MM.1S (cell line): ENCODE data around the gene RHOBTB1.
A peak's percentile ranks its signal among the peaks of the same experiment; 100 is the strongest.

ENCODE experiments used
- DNase-seq: peaks from one replicate; pipeline ENCODE4 v3.0.0-alpha.2; 2015
- H2AFZ ChIP-seq: fragments of 300-600 bp; sonication (generic); 2 replicates; pipeline ENCODE4 v1.6.0; 2016; ENCODE audit warnings: antibody characterized with exemption, low read length
- H3F3A ChIP-seq: fragments of 300-600 bp; sonication (generic); 2 replicates; pipeline ENCODE4 v1.6.1; 2016; ENCODE audit warnings: mild to moderate bottlenecking, antibody characterized with exemption, low read length, moderate library complexity, mixed read lengths; ENCODE audit not compliant: insufficient read depth
- H3K27ac ChIP-seq: fragments of 300-600 bp; sonication (generic); 2 replicates; pipeline ENCODE4 v1.5.1; 2016; ENCODE audit warnings: mild to moderate bottlenecking, low read length
- H3K27me3 ChIP-seq: fragments of 300-600 bp; sonication (generic); replicated peaks from 2 replicates; pipeline ENCODE4 v1.6.0; 2016; ENCODE audit warnings: low read length; ENCODE audit not compliant: insufficient read depth
- H3K36me3 ChIP-seq: fragments of 300-600 bp; sonication (generic); replicated peaks from 2 replicates; pipeline ENCODE4 v1.6.1; 2016; ENCODE audit warnings: mild to moderate bottlenecking, low read length, mixed read lengths; ENCODE audit not compliant: insufficient read depth
- H3K4me1 ChIP-seq: fragments of 300-600 bp; sonication (generic); 2 replicates; pipeline ENCODE4 v1.6.1; 2016; ENCODE audit warnings: low read length, mixed read lengths
- H3K4me2 ChIP-seq: fragments of 300-600 bp; sonication (generic); 2 replicates; pipeline ENCODE4 v1.6.0; 2016; ENCODE audit warnings: low read depth, low read length
- H3K4me3 ChIP-seq: fragments of 300-600 bp; sonication (generic); 2 replicates; pipeline ENCODE4 v1.5.1; 2016; ENCODE audit warnings: low read length, mixed read lengths
- H3K79me2 ChIP-seq: fragments of 300-600 bp; sonication (generic); 2 replicates; pipeline ENCODE4 v1.6.1; 2016; ENCODE audit warnings: mixed run types, low read length, mixed read lengths
- H3K9ac ChIP-seq: fragments of 300-600 bp; sonication (generic); 2 replicates; pipeline ENCODE4 v1.6.1; 2016; ENCODE audit warnings: low read length, mixed read lengths
- H3K9me2 ChIP-seq: fragments of 300-600 bp; sonication (generic); replicated peaks from 2 replicates; pipeline ENCODE4 v1.6.1; 2016; ENCODE audit warnings: mild to moderate bottlenecking, low read length, mixed read lengths; ENCODE audit not compliant: insufficient read depth
- H3K9me3 ChIP-seq: fragments of 300-600 bp; sonication (generic); replicated peaks from 2 replicates; pipeline ENCODE4 v1.6.1; 2016; ENCODE audit warnings: mild to moderate bottlenecking, low read length, mixed read lengths; ENCODE audit not compliant: insufficient read depth
- H4K20me1 ChIP-seq: fragments of 300-600 bp; sonication (generic); 2 replicates; pipeline ENCODE4 v1.6.1; 2016; ENCODE audit warnings: mild to moderate bottlenecking, low read length, moderate library complexity, mixed read lengths; ENCODE audit not compliant: insufficient read depth
- EZH2 ChIP-seq: fragments of 300-600 bp; sonication (generic); optimal IDR thresholded peaks from 2 replicates; pipeline ENCODE3; 2017; ENCODE audit warnings: low read depth, mild to moderate bottlenecking, antibody characterized with exemption, low read length, mixed read lengths
- EZH2phosphoT487 ChIP-seq: fragments of 300-600 bp; sonication (generic); IDR thresholded peaks from 2 replicates; pipeline ENCODE4 v1.6.1; 2018; ENCODE audit warnings: antibody characterized with exemption, low read length
- TF ChIP-seq, protein P1 (sequence below): fragments of 300-600 bp; sonication (generic); IDR thresholded peaks from 2 replicates; pipeline ENCODE4 v1.5.1; 2016; ENCODE audit warnings: antibody characterized with exemption, low read length, mixed read lengths

RHOBTB1 gene

DNA sequence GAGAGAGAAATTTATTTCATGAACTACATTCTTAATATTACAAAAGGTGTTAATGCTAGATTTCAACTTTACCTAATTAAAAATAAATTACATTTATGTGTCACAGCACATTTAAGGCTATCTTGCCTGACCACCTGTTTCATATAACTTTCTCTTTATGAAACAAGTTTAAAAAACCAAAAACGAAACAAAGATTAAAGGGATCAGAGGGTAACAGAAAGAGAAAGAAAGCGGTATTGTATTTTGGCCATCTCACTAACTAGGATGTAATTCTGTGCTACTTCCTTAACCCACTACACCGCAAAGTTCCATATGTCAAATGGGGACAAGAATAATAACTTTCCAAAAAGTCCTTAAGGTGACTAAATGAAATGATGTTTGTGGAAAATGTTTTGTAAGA lies 6.3 kb upstream of the RHOBTB1 start:
- H2AFZ ChIP-seq: no peak overlapping the region
- H3K27me3 ChIP-seq: peaks cover 40% of the 10 kb centered on the region
- TF ChIP-seq EZH2 (no peak), EZH2phosphoT487 (no peak)
- TF ChIP-seq, protein P1, sequence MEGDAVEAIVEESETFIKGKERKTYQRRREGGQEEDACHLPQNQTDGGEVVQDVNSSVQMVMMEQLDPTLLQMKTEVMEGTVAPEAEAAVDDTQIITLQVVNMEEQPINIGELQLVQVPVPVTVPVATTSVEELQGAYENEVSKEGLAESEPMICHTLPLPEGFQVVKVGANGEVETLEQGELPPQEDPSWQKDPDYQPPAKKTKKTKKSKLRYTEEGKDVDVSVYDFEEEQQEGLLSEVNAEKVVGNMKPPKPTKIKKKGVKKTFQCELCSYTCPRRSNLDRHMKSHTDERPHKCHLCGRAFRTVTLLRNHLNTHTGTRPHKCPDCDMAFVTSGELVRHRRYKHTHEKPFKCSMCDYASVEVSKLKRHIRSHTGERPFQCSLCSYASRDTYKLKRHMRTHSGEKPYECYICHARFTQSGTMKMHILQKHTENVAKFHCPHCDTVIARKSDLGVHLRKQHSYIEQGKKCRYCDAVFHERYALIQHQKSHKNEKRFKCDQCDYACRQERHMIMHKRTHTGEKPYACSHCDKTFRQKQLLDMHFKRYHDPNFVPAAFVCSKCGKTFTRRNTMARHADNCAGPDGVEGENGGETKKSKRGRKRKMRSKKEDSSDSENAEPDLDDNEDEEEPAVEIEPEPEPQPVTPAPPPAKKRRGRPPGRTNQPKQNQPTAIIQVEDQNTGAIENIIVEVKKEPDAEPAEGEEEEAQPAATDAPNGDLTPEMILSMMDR: no peak
- no peaks in the 10 kb centered on the region for H3K79me2 ChIP-seq
- H3K9me2 ChIP-seq: no peaks in the 10 kb centered on the region
- H3K4me3 ChIP-seq: no peak overlapping the region
- peaks cover 8% of the 10 kb centered on the region; the same call in 1 of the 2 replicates for H3K4me1 ChIP-seq
- no peaks in the 10 kb centered on the region; the same call in 1 of the 2 replicates for H3F3A ChIP-seq
- H3K4me2 ChIP-seq: peak overlapping the region; percentile 4; the same call in 1 of the 2 replicates
- no peaks in the 10 kb centered on the region for H4K20me1 ChIP-seq
- H3K27ac ChIP-seq: no peak overlapping the region
- H3K9me3 ChIP-seq: no peaks in the 10 kb centered on the region
- H3K9ac ChIP-seq: no peak overlapping the region
- no peaks in the 10 kb centered on the region for H3K36me3 ChIP-seq
- DNase-seq: peak; percentile 73

DNA sequence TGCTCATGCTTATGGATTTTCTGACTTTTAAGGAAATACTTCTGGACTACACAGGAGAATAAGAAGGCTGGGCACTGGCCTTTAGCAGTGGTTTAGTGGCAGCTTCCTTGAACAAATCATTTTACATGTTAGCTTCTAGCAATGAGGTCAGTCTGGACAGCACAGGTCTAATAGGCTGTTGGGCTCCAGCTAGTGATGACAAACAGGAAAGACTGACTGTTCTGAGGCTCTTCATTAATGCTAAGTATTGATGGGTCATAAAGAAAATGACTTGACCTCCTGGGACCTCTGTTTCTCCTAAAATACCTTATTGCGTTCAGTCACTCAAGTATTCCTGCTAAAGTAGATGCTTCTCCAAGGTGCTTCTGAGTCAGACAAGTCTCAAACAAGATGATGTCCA lies 4.9 kb upstream of the RHOBTB1 start:
- Histone ChIP-seq H3K79me2 (no peaks in the 10 kb centered on the region), H3K4me2 (no peak overlapping the region), H2AFZ (no peak overlapping the region), H3K27ac (no peak overlapping the region), H3K4me3 (no peak overlapping the region), H3K36me3 (no peaks in the 10 kb centered on the region), H3K4me1 (peaks cover 14% of the 10 kb centered on the region; the same call in 1 of the 2 replicates), H3K9me2 (no peaks in the 10 kb centered on the region), H4K20me1 (no peaks in the 10 kb centered on the region), H3K9ac (no peak overlapping the region), H3F3A (peaks cover 6% of the 10 kb centered on the region; the same call in 1 of the 2 replicates), H3K9me3 (no peaks in the 10 kb centered on the region), H3K27me3 (peaks cover 50% of the 10 kb centered on the region)
- no peak for DNase-seq
- TF ChIP-seq EZH2phosphoT487 (no peak), EZH2 (no peak)
- TF ChIP-seq, protein P1: no peak

DNA sequence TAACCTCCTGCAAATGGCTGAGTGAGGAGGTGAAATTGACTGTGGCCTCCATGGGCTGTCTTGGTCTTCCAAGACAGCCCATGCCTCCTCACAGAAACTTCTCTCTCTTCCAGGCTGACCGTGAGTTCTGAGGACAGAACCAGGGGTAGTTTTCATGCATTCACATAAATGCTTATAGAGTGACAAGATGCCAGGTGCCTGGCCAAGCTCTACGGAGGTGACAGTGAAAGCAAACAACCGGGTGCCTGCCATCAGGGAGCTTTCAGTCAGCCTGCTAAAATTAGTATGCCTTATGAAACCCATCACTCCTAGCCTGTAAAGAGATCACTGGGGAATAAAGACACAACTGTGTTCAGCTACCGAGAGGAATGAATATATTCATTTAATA lies 919 bp upstream of the RHOBTB1 start:
- Histone ChIP-seq H2AFZ (peak overlapping the region; percentile 98), H3K4me2 (peak overlapping the region; percentile 91), H3K9ac (peak overlapping the region; percentile 84), H3K9me3 (no peaks in the 10 kb centered on the region), H3F3A (peaks cover 6% of the 10 kb centered on the region; the same call in 1 of the 2 replicates), H3K79me2 (no peaks in the 10 kb centered on the region), H4K20me1 (no peaks in the 10 kb centered on the region), H3K9me2 (no peaks in the 10 kb centered on the region), H3K27me3 (peaks cover 54% of the 10 kb centered on the region), H3K4me1 (0 out of 2 replicates have a peak, but pooled peaks cover 7% of the 10 kb centered on the region), H3K27ac (no peak overlapping the region), H3K36me3 (no peaks in the 10 kb centered on the region), H3K4me3 (peak overlapping the region; percentile 76)
- no peak for TF ChIP-seq EZH2phosphoT487
- TF ChIP-seq EZH2: no peak
- TF ChIP-seq, protein P1: no peak
- DNase-seq: no peak
